H1 (cell line): ENCODE results near the gene ZCCHC17. TPM values are rescaled to one million over a fixed set of nuclear protein-coding genes. Genes with fewer than 3 reads are reported as not detected.

Experiments used
- CHD7 ChIP-seq: fragments of 300-600 bp; sonication (generic); IDR thresholded peaks from 2 replicates; pipeline ENCODE4 v1.7.1; 2012; ENCODE audit warnings: low read length, moderate library complexity, mild to moderate bottlenecking, inconsistent platforms; ENCODE audit not compliant: insufficient replicate concordance
- TAF1 ChIP-seq: IDR thresholded peaks from 2 replicates; pipeline ENCODE4 v1.6.1; 2011; ENCODE audit warnings: mild to moderate bottlenecking, low read depth, low read length
- polyA plus RNA-seq, 7 experiments: library from polyadenylated mRNA; depleted of rRNA in 3 of 7; stranded (reverse) in 5 of 7; unstranded in 2 of 7; fragments of >200 nt in 5 of 7; fragments of 200-250 nt in 2 of 7; gene quantifications; 1 replicate in 5 of 7; 2 replicates in 1 of 7; 4 replicates in 1 of 7; pipeline versions ENCODE4 v1.2.1 to v1.2.3, GENCODE V29; 2011 to 2013; ENCODE audit warnings: missing spikeins in 2 of 7, mixed read lengths in 2 of 7
- total RNA-seq: library from RNA; stranded (reverse); fragmentation: NEBNext Ultra II Directional; extraction: Animal tissue kit (Norgen Biotek cat#: 25700); gene quantifications from 2 replicates; pipeline ENCODE4 v1.2.1, GENCODE V29; 2021

Gene ZCCHC17
- total and polyA plus RNA-seq, 2 of the 8 experiments (the other 6 are each of a cell fraction or from before 2014, with no cell fraction given), result 51.6 to 59.3 TPM

- no peak for TF ChIP-seq CHD7
- no peak for TF ChIP-seq TAF1
Observed at GRCh38 chr1:31266547-31266946, 30.3 kb upstream of the ZCCHC17 start (continued).
